CD4-positive, CD25-positive, alpha-beta regulatory T cell (primary cell): ENCODE data around the gene TGM5. TPM values are rescaled to one million over a fixed set of nuclear protein-coding genes. Genes with fewer than 3 reads are reported as not detected.

ENCODE experiments used
- ATAC-seq, 2 donors: fragments of 150-1000 bp; cut with Tn5 transposase; one replicate each; pipeline ENCODE4 v1.10.0; 2021; ENCODE audit warnings: low read depth in 2 of 2, moderate number of reproducible peaks in 2 of 2, moderate library complexity in 1 of 2
- DNase-seq, 3 donors: peaks; one replicate each; pipeline versions ENCODE4 v3.0.0 to v3.0.0-alpha.2; 2012 to 2022; ENCODE audit warnings: mixed read lengths in 1 of 3
- H3K27ac ChIP-seq: one replicate; pipeline ENCODE4 v1.7.0; 2013; ENCODE audit warnings: mild to moderate bottlenecking, low read length; ENCODE audit not compliant: insufficient read depth, poor library complexity, severe bottlenecking
- H3K27me3 ChIP-seq: one replicate; pipeline ENCODE4 v1.7.0; 2013; ENCODE audit warnings: low read length; ENCODE audit not compliant: control insufficient read depth, insufficient read depth
- H3K36me3 ChIP-seq: one replicate; pipeline ENCODE4 v1.7.0; 2013; ENCODE audit warnings: mild to moderate bottlenecking, low read length, moderate library complexity; ENCODE audit not compliant: control insufficient read depth, insufficient read depth
- H3K4me1 ChIP-seq: 2 replicates; pipeline ENCODE4 v1.7.0; 2013; ENCODE audit warnings: mild to moderate bottlenecking, low read length; ENCODE audit not compliant: insufficient read depth, control insufficient read depth, poor library complexity, severe bottlenecking
- H3K4me3 ChIP-seq: one replicate; pipeline ENCODE4 v1.7.0; 2013; ENCODE audit warnings: low read depth, mild to moderate bottlenecking, low read length, moderate library complexity
- H3K9me3 ChIP-seq, 2 experiments: 1 replicate in 1 of 2; 2 replicates in 1 of 2; pipeline ENCODE4 v1.7.0; 2013; ENCODE audit warnings: low read length in 2 of 2, mild to moderate bottlenecking in 1 of 2, moderate library complexity in 1 of 2; ENCODE audit not compliant: control insufficient read depth in 2 of 2
- H3K27ac Mint-ChIP-seq, 3 donors: one replicate each; pipeline ENCODE4 v1.8.0; 2020 to 2022; ENCODE audit warnings: mild to moderate bottlenecking in 3 of 3, mixed read lengths in 3 of 3, moderate library complexity in 2 of 3
- H3K27me3 Mint-ChIP-seq: one replicate; pipeline ENCODE4 v1.8.0; 2022; ENCODE audit warnings: mild to moderate bottlenecking, mixed read lengths
- H3K36me3 Mint-ChIP-seq: one replicate; pipeline ENCODE4 v1.8.0; 2020; ENCODE audit warnings: mixed read lengths
- H3K4me1 Mint-ChIP-seq, 4 donors: one replicate each; pipeline ENCODE4 v1.8.0; 2020 to 2022; ENCODE audit warnings: mixed read lengths in 4 of 4, mild to moderate bottlenecking in 1 of 4
- H3K4me3 Mint-ChIP-seq, 4 donors: one replicate each; pipeline ENCODE4 v1.8.0; 2020 to 2022; ENCODE audit warnings: mild to moderate bottlenecking in 4 of 4, mixed read lengths in 4 of 4, moderate library complexity in 3 of 4
- H3K9me3 Mint-ChIP-seq, 7 donors: one replicate each; pipeline ENCODE4 v1.8.0; 2020 to 2022; ENCODE audit warnings: mixed read lengths in 7 of 7, mild to moderate bottlenecking in 3 of 7, moderate library complexity in 2 of 7
- polyA plus RNA-seq, 4 donors: library from polyadenylated mRNA; unstranded; fragments of 300-500 nt; fragmentation: Illumina TruSeq; gene quantifications; one replicate each; pipeline ENCODE4 v1.2.3, GENCODE V29; 2021
- total RNA-seq: library from RNA; stranded (reverse); gene quantifications from one replicate; pipeline ENCODE4 v1.2.3, GENCODE V29; 2022

TGM5 gene
- total and polyA plus RNA-seq, 5 donors from 2014 or later = not detected

GRCh38 chr15:43185157-43186002 lies 81.3 kb downstream of the TGM5 start, which contains the start of gene CCNDBP1:
TSS of gene CCNDBP1 (plus strand) at chr15:43185403. CDS start at chr15:43185499, 96 bp downstream.
- H3K4me1 Mint-ChIP-seq = peaks cover 27 to 55% (median 44%) of the 10 kb centered on the region in 4 donors
- Histone ChIP-seq H3K36me3 (peaks cover 36% of the 10 kb centered on the region), H3K4me3 (peak within 1 kb of the TSS; percentile 86), H3K4me1 (peaks cover 36% of the 10 kb centered on the region), H3K9me3 (no peaks in the 10 kb centered on the region), H3K27ac (peak within 1 kb of the TSS; percentile 95), H3K27me3 (no peaks in the 10 kb centered on the region)
- peaks cover 0 to 1% (median 0%) of the 10 kb centered on the region in 7 donors for H3K9me3 Mint-ChIP-seq
- H3K27ac Mint-ChIP-seq = peak within 1 kb of the TSS; percentile 97 to 98 (median 98)
- peak; percentile 91 to 92 for ATAC-seq
- H3K27me3 Mint-ChIP-seq = no peaks in the 10 kb centered on the region
- H3K36me3 Mint-ChIP-seq = peaks cover 13% of the 10 kb centered on the region
- H3K4me3 Mint-ChIP-seq = peak within 1 kb of the TSS; percentile 96 to 99 (median 98)
- peak; percentile 83 to 96 (median 86) for DNase-seq

- Histone ChIP-seq H3K4me3 (peak overlapping the region; percentile 10), H3K9me3 (no peaks in the 10 kb centered on the region), H3K27ac (peak overlapping the region; percentile 95), H3K4me1 (peaks cover 36% of the 10 kb centered on the region), H3K36me3 (peaks cover 28% of the 10 kb centered on the region), H3K27me3 (no peaks in the 10 kb centered on the region)
- H3K27ac Mint-ChIP-seq = peak overlapping the region; percentile 97 to 98 (median 98)
- peak overlapping the region; percentile 96 to 99 (median 98) for H3K4me3 Mint-ChIP-seq
- ATAC-seq = no peak
- H3K9me3 Mint-ChIP-seq = peaks cover 0 to 1% (median 0%) of the 10 kb centered on the region in 7 donors
- H3K27me3 Mint-ChIP-seq = no peaks in the 10 kb centered on the region
- peaks cover 10% of the 10 kb centered on the region for H3K36me3 Mint-ChIP-seq
- H3K4me1 Mint-ChIP-seq = peaks cover 26 to 48% (median 42%) of the 10 kb centered on the region in 4 donors
- DNase-seq = peak in 1 of 3 donors; percentile 19
Observed at GRCh38 chr15:43184407-43185124, 82.2 kb downstream of the TGM5 start.

GRCh38 chr15:43183270-43183669 lies 83.5 kb downstream of the TGM5 start:
- Mint-ChIP-seq H3K27ac (peak overlapping the region; percentile 34 to 97 (median 53)), H3K4me1 (peaks cover 21 to 39% (median 34%) of the 10 kb centered on the region in 4 donors), H3K27me3 (no peaks in the 10 kb centered on the region), H3K4me3 (peak overlapping the region in 2 of 4 donors; percentile 60 to 82), H3K9me3 (peaks cover 0 to 1% (median 0%) of the 10 kb centered on the region in 7 donors), H3K36me3 (peaks cover 5% of the 10 kb centered on the region)
- no peak for ATAC-seq
- DNase-seq = no peak
- no peaks in the 10 kb centered on the region for H3K27me3 ChIP-seq
- no peaks in the 10 kb centered on the region for H3K9me3 ChIP-seq
- H3K4me3 ChIP-seq = no peak overlapping the region
- no peak overlapping the region for H3K27ac ChIP-seq
- H3K4me1 ChIP-seq = peaks cover 25% of the 10 kb centered on the region
- H3K36me3 ChIP-seq = peaks cover 29% of the 10 kb centered on the region

Other genes starting within 250 kb of the TGM5 start
- gene UBR1, start 160.9 kb downstream of the TGM5 start, total RNA-seq = 48.2 TPM
- gene UBR1, start 160.9 kb downstream of the TGM5 start, polyA plus RNA-seq = 10 to 100 TPM; 15.9 to 18.7 (median 17.3) TPM
- 30.0 TPM for gene TMEM62, start 133.3 kb downstream of the TGM5 start, total RNA-seq
- 10 to 100 TPM; 11.4 to 18.1 (median 14.2) TPM for gene TMEM62, start 133.3 kb downstream of the TGM5 start, polyA plus RNA-seq
- 111 TPM for gene CCNDBP1, start 81.5 kb downstream of the TGM5 start, total RNA-seq
- 100 to 1,000 TPM; 301 to 352 (median 314) TPM for gene CCNDBP1, start 81.5 kb downstream of the TGM5 start, polyA plus RNA-seq
- not detected for gene EPB42, start 45.9 kb downstream of the TGM5 start, total RNA-seq
- under 1 TPM in 1 of 4 donors, not detected in 3; 0.53 TPM for gene EPB42, start 45.9 kb downstream of the TGM5 start, polyA plus RNA-seq
- not detected for gene TGM7, start 35.3 kb upstream of the TGM5 start, total RNA-seq
- not detected for gene TGM7, start 35.3 kb upstream of the TGM5 start, polyA plus RNA-seq
- 9.9 TPM for gene LCMT2, start 63.6 kb upstream of the TGM5 start, total RNA-seq
- 1 to 10 TPM; 2.9 to 7.9 (median 3.5) TPM for gene LCMT2, start 63.6 kb upstream of the TGM5 start, polyA plus RNA-seq
- gene ZSCAN29, start 104.1 kb upstream of the TGM5 start, total RNA-seq = 20.9 TPM
- gene ZSCAN29, start 104.1 kb upstream of the TGM5 start, polyA plus RNA-seq = 1 to 10 TPM; 5.0 to 7.7 (median 6.1) TPM
- gene TUBGCP4, start 104.2 kb upstream of the TGM5 start, total RNA-seq = 12.1 TPM
- gene TUBGCP4, start 104.2 kb upstream of the TGM5 start, polyA plus RNA-seq = 10 to 100 TPM; 10.2 to 12.2 (median 11.1) TPM
- 42.1 TPM for gene TP53BP1, start 226.2 kb upstream of the TGM5 start, total RNA-seq
- 1 to 10 TPM; 3.9 to 7.9 (median 6.0) TPM for gene TP53BP1, start 226.2 kb upstream of the TGM5 start, polyA plus RNA-seq